Middle frontal gyrus (tissue), 1 donor: ENCODE data around the gene EYS.
"Not testable (repeated sequence)": the region's sequence is repeated elsewhere in the genome, so short reads cannot be mapped to it uniquely, and the experiment has no call there.

Source experiments
- DNase-seq: peaks from one replicate; pipeline ENCODE4 v3.0.0-alpha.2; 2015; ENCODE audit warnings: low spot score; ENCODE audit errors: extremely low spot score

EYS gene

DNA sequence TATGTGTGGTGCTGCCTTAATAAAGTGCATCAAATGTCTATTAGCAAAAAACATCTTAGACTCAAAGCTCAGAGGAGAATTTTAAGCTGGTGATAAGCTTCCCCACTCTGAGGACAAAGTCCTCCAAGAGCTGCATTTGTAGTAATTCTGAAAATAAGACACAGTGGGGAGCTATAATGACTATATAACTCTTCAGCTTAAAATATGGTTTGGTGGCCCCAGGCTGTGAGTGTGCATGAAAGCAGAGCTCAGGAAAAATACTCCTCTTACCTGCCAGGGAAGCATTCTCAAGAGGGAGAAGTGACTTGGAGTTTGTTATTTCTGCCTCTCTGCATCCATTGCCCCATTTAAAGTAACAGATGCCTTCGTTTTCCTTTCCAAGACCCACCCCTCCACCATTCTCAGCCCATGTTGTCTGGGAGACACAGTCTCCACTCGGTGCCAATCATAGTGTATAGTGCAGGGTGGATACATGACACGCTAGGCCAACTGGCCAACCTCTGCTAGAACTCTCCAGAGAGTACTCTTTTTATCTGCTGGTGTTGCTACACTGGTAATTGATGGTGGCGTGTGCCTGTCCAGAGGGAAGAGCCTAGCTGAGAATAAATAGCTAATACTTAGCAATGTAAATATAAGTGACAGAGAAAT lies 1842.2 kb downstream of the EYS start:
- DNase-seq: no peak

DNA sequence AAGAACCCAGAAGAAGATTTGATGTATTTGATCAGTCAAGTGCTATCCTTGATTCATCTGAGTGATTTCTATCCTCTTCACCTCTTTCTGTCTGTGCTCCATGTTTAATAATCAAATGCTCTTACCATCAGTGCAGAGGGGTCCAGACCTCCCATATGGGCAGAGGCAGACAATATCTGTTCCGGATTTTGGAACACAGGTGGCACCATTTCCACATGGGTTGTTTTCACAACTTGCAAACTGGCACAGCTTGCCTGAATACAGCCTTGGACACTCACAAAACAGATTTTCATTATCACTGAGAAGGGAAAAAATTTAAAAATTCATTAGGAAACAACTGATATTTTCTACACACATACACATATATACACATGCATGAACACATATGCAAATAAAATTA lies 1843.0 kb downstream of the EYS start:
- DNase-seq: no peak

DNA sequence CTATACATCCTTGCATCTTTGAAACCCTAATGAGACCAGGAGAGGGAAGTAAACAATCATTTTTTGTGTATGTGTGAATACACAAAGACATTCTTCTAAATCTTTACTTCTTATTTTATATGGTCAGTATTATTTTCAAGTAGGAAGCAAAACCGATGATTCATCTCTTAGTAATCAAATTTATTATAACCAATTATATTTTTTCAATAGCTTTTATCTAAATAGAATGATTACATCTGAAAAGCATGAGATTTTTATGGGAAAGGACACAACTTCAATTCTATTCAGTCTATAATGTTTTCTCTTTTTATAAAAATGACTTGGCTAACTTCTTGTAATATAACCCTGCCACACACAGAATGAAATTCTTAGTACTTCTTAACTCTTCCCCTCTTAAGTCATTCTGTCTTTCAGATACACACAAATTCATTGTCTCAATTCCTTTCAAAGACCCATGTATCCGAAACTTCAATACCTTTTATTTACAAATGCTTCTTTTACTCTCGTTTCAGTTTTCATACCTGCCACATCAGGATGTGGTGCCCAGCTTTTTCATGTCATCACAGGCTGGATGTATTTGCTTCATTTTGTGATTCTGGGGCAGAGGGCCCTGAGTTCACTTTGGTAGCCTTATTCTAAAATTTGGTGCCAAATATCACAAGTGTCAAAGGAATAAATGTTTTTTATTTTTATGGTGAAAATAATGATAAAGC lies 1844.4 kb downstream of the EYS start:
- DNase-seq: no peak

- DNase-seq: no peak
Observed at GRCh38 chr6:63859528-63859927, 1847.5 kb downstream of the EYS start.

- DNase-seq: no peak
Observed at GRCh38 chr6:63858691-63859090, 1848.3 kb downstream of the EYS start.

GRCh38 chr6:63856271-63856670 lies 1850.8 kb downstream of the EYS start:
- no peak for DNase-seq

DNA sequence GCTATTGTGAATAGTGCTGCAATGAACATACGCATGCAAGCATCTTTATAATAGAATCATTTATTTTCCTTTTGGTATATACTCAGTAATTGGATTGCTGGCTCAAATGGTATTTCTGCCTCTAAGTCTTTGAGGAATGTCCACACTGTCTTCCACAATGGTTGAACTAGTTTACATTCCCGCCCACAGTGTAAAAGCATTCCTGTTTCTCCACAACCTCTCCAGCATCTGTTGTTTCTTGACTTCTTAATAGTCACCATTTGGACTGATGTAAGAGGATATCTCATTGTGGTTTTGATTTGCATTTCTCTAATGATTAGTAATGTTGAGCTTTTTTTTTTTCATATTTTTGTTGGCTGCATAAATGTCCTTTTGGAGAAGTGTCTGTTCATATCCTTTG lies 1862.7 kb downstream of the EYS start:
- DNase-seq: no peak

GRCh38 chr6:63839485-63839884 lies 1867.5 kb downstream of the EYS start:
- DNase-seq: no peak

GRCh38 chr6:63828678-63829077 lies 1878.3 kb downstream of the EYS start:
- DNase-seq: not testable (repeated sequence)

DNA sequence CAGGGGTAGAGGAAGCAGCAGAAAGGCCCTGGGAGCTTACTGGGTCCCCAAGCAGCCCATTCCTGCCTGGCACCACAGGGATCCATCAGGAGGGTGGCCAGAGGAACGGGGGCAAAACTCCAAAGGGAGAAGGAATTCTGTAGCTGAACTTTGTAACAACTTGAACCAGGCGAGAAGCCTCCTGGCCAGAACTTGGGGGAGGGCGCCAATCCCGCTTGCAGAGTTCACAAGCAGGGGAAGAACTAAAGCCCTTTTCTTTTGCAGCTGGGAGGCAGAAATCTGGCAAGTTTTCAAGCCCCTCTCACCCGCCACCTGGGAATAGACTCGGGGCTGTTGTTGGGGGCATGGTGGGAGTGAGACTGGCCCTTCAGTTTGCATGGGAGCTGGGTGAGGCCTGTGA lies 1882.3 kb downstream of the EYS start:
- no peak for DNase-seq

- no peak for DNase-seq
Observed at GRCh38 chr6:63821442-63821841, 1885.6 kb downstream of the EYS start.

- DNase-seq: no peak
Observed at GRCh38 chr6:63819831-63820230, 1887.2 kb downstream of the EYS start.

- DNase-seq: no peak
Observed at GRCh38 chr6:63817492-63818050, 1889.5 kb downstream of the EYS start.

- no peak for DNase-seq
Observed at GRCh38 chr6:63816982-63817436, 1890.0 kb downstream of the EYS start.

GRCh38 chr6:63816401-63816981 lies 1890.5 kb downstream of the EYS start:
- DNase-seq: no peak

DNA sequence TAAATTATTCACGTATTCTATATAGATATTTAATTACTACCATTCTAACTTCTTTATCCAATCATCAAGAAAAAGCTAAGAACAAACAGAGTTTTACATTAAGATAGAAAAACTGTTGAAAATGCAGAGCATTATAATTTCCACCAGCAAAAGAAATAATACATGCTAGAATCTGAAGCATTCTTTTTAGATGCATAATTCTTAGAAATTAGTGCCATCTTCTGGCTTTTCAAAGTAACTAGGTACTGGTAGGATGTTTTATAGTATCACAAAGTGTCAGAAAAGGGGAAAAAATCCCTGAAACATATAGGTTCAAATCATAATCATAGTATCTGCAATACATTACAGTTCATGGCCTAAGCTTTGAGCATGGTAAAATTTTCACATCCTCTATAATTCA lies 1892.6 kb downstream of the EYS start:
- no peak for DNase-seq

GRCh38 chr6:63813566-63814120 lies 1893.4 kb downstream of the EYS start:
- peak; percentile 27 for DNase-seq

GRCh38 chr6:63808576-63808975 lies 1898.5 kb downstream of the EYS start:
- no peak for DNase-seq

GRCh38 chr6:63807056-63807455 lies 1900.0 kb downstream of the EYS start:
- DNase-seq: no peak

DNA sequence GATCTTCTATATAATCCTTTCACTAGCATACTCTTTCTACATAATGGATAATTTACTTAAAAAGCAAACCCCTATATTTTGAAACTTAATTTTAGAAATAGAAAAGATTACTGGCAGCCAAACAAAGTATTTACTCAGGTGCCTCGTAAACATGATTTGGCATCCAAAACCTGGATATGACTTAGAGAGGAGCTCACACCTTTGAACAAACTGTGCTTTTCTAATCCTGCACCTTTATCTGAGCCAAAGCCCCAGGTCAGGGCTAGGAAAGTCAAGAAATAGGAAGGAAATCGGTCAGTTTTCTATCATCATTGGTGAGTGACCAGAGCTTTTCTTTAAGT lies 1900.5 kb downstream of the EYS start:
- no peak for DNase-seq

- no peak for DNase-seq
Observed at GRCh38 chr6:63805808-63806572, 1901.0 kb downstream of the EYS start.
